HG03521 (cell line): Measurements from ENCODE around the gene LCN12.

Experiments
- ATAC-seq: cut with Tn5 transposase; IDR thresholded peaks from one replicate; pipeline ENCODE4 v1.9.1; 2021; ENCODE audit warnings: mild to moderate bottlenecking, moderate library complexity; ENCODE audit not compliant: unreplicated experiment

The LCN12 gene

DNA sequence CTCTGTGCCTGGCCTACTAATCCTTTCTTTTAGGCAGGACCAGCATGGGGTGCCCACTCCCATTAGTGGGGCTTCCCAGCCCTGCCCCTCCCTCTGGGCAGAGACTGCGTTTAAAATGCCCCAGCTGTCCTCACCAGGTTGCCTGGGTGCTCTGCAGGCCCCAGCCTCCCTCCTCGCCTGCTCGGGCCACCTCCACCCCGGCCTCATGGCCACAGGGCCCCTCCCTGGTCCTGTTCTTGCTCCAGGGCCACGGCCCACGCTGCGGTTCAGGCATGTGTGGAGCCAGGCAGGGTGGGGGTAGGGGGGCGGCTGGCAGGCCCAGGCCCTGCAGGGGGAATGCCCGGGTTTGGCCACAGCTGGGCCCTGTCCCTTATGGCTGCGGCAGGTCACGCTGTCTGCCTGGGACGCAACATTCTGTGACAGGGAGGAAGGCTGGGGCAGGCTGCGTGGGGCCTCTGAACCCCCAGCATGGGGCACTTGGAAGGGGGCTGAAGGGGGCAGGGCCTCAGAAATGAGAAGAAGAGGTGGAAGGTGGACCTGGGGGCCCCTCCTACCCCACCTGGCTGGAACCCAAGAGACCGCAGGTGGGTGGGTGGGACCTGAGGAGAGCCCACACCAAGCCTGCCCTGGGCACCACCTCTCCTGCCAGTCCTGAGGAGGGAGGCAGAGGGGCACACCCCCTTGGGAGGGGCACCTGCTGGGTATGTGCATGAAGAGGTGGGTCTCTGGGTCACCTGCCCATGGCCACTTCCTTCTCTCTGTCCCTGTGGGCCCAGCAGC is at the start of gene LCN12:
Gene LCN12, plus strand, starts transcription at position 733 of the 780 bp plus-strand sequence. CDS start 55 bp downstream, outside the sequence.
- ATAC-seq = no peak

DNA sequence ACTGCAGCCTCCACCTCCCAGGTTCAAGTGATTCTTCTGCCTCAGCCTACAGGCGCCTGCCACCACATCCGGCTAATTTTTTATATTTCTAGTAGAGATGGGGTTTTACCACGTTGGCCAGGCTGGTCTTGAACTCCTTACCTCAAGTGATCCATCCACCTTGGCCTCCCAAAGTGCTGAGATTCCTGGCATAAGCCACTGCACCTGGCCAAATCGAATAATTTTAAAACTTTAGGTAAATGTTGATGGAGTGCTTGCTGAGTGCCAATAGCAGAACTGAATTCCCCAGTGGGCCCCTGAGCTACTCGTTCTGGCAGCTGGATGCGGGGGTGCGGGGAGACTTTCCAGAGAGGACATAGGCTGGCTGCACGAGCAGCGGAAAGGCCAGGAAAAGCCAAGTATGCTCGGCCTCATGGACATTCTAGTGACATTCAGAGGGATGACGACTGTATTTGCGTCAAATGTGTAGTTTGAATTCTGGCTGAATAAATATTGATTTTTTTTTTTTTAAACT is 49.0 kb upstream of the LCN12 start:
- ATAC-seq = no peak

- no peak for ATAC-seq
Observed at GRCh38 chr9:136906266-136906665, 45.8 kb upstream of the LCN12 start.

GRCh38 chr9:136907011-136907914 is 44.8 kb upstream of the LCN12 start:
- no peak for ATAC-seq

- ATAC-seq = no peak
Observed at GRCh38 chr9:136910197-136910900, 41.7 kb upstream of the LCN12 start.

DNA sequence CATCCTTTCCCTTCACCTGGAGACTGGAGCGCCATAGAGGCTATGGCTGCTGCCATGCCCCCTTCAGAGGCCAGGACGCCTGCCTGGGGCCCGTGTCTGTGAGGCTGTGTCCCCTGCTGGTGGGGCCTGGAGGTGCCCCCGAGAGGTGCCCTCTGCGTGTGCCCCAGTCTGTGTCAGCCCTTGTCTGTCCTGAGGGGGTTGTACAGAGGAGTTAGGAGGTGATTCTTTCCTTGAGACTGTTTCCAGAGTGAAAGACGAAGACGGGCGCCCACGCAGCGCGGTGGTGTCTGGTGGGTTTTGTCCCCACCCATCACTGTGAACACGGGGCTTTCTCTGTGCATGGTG is 41.2 kb upstream of the LCN12 start:
- ATAC-seq = no peak

DNA sequence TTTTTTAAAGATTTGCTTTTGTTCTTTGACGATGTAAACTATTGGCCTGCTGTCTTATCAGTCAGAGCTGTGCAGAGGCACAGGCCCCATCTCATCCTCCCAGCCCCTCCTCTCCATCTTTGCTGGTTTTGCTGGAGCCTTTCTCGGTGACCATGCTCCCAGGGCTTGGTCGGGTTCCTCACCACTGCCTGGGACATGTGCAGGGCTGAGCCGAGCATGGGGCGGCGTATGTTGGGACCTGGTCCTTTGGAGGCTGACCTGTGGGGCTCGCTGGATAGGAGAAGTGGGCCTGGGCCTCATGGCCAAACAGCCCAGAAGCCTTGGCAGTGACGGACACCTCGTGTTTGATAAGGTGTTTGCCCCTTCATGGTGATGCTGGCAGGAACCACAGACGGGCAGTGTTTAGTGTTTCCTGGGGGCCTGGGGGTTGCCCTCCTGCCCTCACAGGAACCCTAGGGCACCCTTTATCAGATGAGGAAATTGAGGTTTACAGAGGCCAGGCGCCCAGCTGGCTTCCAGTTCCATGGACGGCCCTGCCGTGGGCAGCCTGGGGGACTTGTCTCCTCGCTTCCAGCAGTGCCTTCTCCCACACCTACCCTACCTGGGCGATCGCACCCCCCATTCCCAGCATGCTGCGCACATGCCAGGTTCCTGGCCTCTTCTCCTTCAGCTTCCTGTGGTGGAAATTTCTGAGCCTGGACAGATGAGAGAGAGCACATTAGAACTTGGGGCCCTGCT is 38.2 kb upstream of the LCN12 start:
- no peak for ATAC-seq

- ATAC-seq = no peak
Observed at GRCh38 chr9:136915632-136916329, 36.3 kb upstream of the LCN12 start.

- ATAC-seq = no peak
Observed at GRCh38 chr9:136916330-136917184, 35.5 kb upstream of the LCN12 start.

DNA sequence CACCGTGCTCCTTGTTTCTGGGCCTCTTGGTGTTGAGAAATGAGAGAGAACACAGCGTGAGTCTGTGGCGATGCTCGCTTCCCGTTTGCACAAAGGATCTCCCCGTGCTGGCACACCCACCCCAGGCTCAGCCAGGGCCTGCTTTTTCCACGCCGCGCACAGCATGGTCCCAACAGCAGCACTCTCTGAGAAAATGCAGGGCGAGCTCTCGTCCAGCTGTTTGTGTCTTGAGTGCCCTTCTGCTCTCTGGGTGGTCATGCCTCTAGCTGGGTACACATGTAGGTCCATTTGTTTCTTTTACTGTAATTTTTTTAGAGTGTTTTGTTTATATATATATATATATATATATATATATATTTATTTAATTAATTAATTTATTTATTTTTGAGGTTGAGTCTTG is 34.2 kb upstream of the LCN12 start:
- no peak for ATAC-seq

DNA sequence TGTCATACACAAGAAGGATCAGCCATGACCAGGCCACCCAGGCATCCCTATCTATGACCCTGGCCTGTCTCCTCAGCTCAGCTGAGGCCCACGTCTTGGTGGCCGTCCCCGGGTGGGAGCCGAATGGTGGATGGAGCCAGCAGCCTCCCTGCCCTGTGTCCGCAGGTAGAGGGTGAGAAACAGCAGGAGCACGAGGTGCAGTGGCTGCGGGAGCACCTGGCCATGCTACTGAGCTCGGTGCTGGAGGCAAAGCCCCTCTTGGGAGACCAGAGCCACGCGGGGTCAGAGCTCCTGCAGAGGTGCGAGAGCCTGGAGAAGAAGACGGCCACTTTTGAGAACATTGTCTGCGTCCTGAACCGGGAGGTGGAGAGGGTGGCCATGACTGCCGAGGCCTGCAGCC is 32.0 kb upstream of the LCN12 start:
- no peak for ATAC-seq

DNA sequence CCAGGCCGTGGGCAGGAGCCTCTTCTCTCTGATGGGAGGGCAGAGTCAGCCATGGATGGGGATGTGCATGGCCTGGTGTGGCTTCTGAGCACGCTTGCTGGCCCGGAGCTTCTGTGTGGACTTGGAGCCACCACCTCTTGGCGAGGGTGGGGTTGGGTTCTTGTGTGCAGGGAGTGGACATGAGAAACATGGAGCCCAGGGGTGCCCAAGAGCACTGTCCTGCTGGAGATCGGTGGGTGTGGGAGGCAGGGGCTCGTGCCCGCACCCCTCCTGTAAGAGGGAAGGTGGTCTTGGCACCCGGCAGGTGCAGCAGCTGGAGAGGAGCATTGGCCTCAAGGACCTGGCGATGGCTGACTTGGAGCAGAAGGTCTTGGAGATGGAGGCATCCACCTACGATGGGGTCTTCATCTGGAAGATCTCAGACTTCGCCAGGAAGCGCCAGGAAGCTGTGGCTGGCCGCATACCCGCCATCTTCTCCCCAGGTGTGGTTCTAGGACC is 31.3 kb upstream of the LCN12 start:
- ATAC-seq = no peak

DNA sequence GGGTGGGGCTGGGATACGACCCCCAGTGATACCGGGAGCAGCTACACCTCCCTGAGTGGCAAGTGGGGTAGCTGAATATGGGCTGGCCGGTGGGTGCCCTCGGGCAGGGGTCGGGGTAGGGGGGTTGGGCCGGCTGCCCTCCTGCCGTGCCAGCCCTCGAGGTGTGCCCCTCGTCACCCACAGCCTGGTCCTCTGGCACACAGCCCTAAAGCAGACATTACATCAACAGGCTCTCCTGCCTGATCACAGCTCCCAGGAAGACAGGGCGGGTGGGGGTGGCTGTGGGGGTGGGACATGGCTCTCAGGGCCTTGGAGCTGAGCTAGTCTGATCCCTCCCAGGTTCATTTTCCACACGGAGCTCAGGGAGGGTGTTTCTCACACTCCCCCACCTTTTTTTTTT is 30.8 kb upstream of the LCN12 start:
- ATAC-seq = no peak

- no peak for ATAC-seq
Observed at GRCh38 chr9:136921718-136922117, 30.4 kb upstream of the LCN12 start.

GRCh38 chr9:136922540-136922939 is 29.5 kb upstream of the LCN12 start:
- ATAC-seq = no peak

GRCh38 chr9:136923881-136924280 is 28.2 kb upstream of the LCN12 start:
- no peak for ATAC-seq

- ATAC-seq = no peak
Observed at GRCh38 chr9:136925414-136926153, 26.5 kb upstream of the LCN12 start.

DNA sequence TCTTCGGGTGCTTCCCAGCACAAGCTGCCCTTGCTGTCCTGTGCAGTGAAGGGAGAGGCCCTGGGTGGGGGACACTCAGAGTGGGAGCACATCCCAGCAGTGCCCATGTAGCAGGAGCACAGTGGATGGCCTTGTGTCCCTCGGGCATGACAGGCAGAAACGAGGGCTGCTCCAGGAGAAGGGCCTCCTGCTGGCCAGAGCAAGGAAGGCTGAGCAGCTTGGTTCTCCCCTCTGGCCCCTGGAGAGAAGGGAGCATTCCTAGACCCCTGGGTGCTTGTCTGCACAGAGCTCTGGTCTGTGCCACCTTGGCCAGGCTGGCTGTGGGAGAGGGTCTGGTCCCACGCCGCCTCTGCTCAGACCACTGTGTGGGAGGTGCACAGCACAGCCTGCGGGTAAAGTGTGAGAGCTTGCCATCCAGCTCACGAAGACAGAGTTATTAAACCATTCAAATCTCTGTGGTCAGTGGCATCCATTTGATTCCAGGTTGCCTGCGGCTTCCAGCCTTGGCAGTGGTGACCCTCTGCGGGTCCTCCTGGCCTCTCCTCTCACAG is 25.8 kb upstream of the LCN12 start:
- ATAC-seq = no peak
